ENCODE results near the gene MAP3K14. TPM values are rescaled to one million over a fixed set of nuclear protein-coding genes. Genes with fewer than 3 reads are reported as not detected.

MAP3K14 gene
- total and polyA plus RNA-seq, 12 donors: 6.7 to 24.1 (median 12.6) TPM

GRCh38 chr17:45247429-45248131 is 69.2 kb downstream of the MAP3K14 start:
- peaks cover 0 to 46% (median 0%) of the 10 kb centered on the region in 9 donors for H3K36me3 ChIP-seq
- H3K9me3 ChIP-seq: no peaks in the 10 kb centered on the region
- 0 to 1% methylated on average over 56 to 61 of the region's 61 CpGs for WGBS, 2 donors
- no peak for TF ChIP-seq CTCF (IDR thresholded peaks at IDR 0.05)
- ATAC-seq (peak; percentile 77 to 93 (median 86)), DNase-seq (peak; percentile 83 to 84)
- peaks cover 4 to 37% (median 23%) of the 10 kb centered on the region in 9 donors for H3K4me1 ChIP-seq
- H3K27ac ChIP-seq: peak overlapping the region in 7 of 10 donors; percentile 47 to 86 (median 59)
- peak overlapping the region; percentile 16 to 64 (median 61) for H3K4me3 ChIP-seq
- no peaks in the 10 kb centered on the region for H3K27me3 ChIP-seq
- intact Hi-C loops (cut with DNase I): no loop called here

GRCh38 chr17:45246861-45247428 is 69.9 kb downstream of the MAP3K14 start:
- Histone ChIP-seq H3K4me1 (peaks cover 4 to 31% (median 21%) of the 10 kb centered on the region in 9 donors), H3K36me3 (peaks cover 0 to 52% (median 0%) of the 10 kb centered on the region in 9 donors), H3K27me3 (no peaks in the 10 kb centered on the region), H3K27ac (peak overlapping the region in 7 of 10 donors; percentile 47 to 86 (median 59)), H3K4me3 (peak overlapping the region; percentile 16 to 64 (median 61)), H3K9me3 (no peaks in the 10 kb centered on the region)
- peak; percentile 5 to 66 (median 40) for ATAC-seq
- intact Hi-C loops (cut with DNase I): no loop called here
- peak in 8 of 9 donors; percentile 21 to 61 (median 46) for TF ChIP-seq CTCF (IDR thresholded peaks at IDR 0.05)
- no peak for DNase-seq
- WGBS, 2 donors: 12 to 15% methylated on average over 32 to 33 of the region's 33 CpGs

GRCh38 chr17:45246338-45246737 is 70.5 kb downstream of the MAP3K14 start:
- H3K27me3 ChIP-seq: no peaks in the 10 kb centered on the region
- no peak for DNase-seq
- no peak overlapping the region for H3K27ac ChIP-seq
- TF ChIP-seq CTCF (IDR thresholded peaks at IDR 0.05): no peak
- H3K36me3 ChIP-seq: peaks cover 0 to 57% (median 0%) of the 10 kb centered on the region in 9 donors
- H3K4me3 ChIP-seq: peak overlapping the region in 2 of 10 donors; percentile 54 to 61
- ATAC-seq: no peak
- H3K9me3 ChIP-seq: no peaks in the 10 kb centered on the region
- intact Hi-C loops (cut with DNase I): no loop called here
- peaks cover 4 to 31% (median 22%) of the 10 kb centered on the region in 9 donors for H3K4me1 ChIP-seq
- WGBS, 2 donors: 79 to 84% methylated on average over 8 of the region's 8 CpGs

GRCh38 chr17:45244725-45245656 is 71.8 kb downstream of the MAP3K14 start:
- Histone ChIP-seq H3K27me3 (no peaks in the 10 kb centered on the region), H3K4me1 (peaks cover 4 to 40% (median 28%) of the 10 kb centered on the region in 9 donors), H3K4me3 (no peak overlapping the region), H3K36me3 (peaks cover 0 to 70% (median 0%) of the 10 kb centered on the region in 9 donors), H3K27ac (no peak overlapping the region), H3K9me3 (no peaks in the 10 kb centered on the region)
- ATAC-seq (no peak), DNase-seq (no peak)
- intact Hi-C loops (cut with DNase I): no loop called here
- 93 to 95% methylated on average over 21 of the region's 21 CpGs for WGBS, 2 donors
- TF ChIP-seq CTCF (IDR thresholded peaks at IDR 0.05): no peak
